Activated CD8-positive, alpha-beta memory T cell treated with anti-CD3 and anti-CD28 coated beads, Interleukin-2, amount 50 U/mL, for 1 hour (primary cell): Measurements from ENCODE around the gene SELE.

ENCODE experiments used
- DNase-seq: peaks from one replicate; pipeline ENCODE4 v3.0.0-alpha.2; 2020; ENCODE audit errors: extremely low read depth

The SELE gene, protein sequence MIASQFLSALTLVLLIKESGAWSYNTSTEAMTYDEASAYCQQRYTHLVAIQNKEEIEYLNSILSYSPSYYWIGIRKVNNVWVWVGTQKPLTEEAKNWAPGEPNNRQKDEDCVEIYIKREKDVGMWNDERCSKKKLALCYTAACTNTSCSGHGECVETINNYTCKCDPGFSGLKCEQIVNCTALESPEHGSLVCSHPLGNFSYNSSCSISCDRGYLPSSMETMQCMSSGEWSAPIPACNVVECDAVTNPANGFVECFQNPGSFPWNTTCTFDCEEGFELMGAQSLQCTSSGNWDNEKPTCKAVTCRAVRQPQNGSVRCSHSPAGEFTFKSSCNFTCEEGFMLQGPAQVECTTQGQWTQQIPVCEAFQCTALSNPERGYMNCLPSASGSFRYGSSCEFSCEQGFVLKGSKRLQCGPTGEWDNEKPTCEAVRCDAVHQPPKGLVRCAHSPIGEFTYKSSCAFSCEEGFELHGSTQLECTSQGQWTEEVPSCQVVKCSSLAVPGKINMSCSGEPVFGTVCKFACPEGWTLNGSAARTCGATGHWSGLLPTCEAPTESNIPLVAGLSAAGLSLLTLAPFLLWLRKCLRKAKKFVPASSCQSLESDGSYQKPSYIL

GRCh38 chr1:169733924-169734323 lies at the start of gene SELE:
SELE (minus strand) TSS chr1:169734079; CDS start chr1:169733612, 467 bp downstream.
- DNase-seq = no peak

DNA sequence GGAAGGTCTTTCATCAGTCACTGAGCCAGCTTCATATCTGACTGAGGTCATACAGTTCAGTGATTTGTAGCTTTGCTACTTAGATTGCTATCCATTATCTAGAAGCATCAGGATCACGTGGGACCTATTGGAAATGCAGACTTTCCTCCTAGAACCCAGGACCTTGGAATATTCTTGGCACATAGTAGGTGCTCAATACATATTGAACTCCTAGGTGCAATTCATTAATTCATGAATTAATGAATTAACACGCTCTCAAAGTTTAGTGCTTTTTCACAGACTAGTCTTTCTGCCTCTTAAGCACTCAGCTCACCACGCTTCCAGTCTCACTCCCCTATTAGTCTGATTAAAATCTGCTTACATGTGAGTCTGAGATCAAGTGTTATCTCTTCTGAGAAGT lies 48.7 kb upstream of the SELE start:
- no peak for DNase-seq

DNA sequence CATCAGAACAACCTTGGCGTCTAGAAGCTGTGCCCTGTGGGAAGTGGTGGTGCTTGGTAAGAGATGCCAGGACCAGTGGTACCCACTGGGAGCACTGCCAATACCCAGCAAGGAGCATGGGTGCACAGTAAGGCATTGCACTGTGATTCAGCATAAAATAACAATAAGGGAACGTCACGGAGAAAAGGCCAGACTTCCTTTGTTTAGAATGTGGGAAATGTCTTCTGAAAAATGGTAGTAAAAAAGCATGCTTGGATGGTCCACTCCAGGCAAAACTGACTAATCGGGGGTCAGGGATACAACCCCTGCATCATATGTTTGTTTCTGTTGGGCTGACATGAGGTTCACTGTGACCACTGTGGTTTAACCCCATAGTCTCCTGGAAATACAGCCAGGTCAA lies 46.1 kb upstream of the SELE start:
- no peak for DNase-seq

GRCh38 chr1:169779150-169779549 lies 45.3 kb upstream of the SELE start:
- DNase-seq = no peak

DNA sequence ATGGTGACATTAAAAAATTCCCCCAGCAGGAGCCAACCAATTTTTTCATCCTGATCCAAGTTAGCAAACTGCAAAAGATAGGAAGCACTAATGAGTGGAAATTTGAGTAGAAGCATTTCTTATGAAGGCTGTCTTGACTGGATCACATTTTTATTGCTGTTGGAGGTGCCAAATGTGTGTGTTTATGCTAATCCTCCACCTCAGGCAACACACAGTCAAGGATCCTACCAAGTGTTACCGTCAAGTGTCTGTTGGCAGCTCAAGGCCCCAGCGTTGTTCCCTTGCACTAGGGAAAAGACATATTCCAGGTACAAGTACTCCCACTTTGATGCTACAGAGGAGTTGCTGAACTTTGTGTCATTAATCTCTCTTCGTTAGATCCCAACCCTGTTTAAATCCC lies 42.6 kb upstream of the SELE start:
- DNase-seq = no peak

GRCh38 chr1:169768161-169768560 lies 34.3 kb upstream of the SELE start:
- DNase-seq = no peak

DNA sequence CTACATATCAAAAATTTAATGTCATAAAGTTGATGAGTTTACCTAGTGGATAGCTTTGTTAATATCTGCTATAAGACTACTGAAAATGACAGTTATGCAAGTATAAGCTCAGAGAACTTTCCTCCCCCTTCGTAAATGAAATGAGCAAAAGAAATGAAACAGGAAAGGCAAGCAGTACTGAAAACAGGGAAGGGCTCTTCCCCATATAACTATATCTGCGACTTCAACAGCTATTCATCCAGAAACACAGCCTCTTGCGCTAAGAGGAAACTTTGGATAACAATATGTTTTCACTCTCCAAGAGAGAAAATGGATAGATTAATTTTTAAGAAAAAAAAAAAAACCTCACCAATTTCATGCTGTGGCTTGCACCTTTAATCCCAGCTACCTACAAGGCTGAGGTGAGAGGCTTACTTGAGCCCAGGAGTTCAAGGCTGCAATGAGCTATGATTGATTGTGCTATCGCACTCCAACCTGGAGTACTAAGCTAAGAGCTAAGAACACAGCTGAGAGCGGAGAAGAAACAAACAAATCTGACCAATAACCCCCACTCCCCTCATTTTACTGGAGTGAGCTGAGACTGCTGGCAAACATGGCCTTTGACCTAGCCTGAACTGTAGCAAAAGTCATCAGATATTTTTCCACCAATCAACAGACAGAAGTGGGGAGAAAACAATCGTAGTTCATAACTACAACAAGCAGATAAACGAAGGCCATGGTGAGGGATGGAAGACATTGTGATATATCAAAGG lies 31.9 kb upstream of the SELE start:
- no peak for DNase-seq

DNA sequence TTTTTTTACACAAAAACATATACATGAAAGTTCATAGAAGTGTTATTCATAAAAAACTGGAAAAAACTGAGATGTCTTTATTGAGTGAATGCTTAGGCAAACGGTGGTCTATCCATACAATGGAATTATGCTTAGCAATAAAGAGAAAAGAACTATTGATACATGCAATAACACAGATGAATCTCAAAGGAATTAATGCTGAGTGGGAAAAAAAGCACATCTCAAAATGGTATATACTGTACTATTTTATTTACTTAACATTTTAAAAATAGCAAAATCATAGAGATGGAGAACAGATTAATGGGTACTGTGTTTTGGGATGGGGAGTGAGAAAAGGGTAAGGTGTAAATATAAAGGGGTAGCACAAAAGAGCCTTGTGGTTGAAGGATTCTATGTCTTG lies 31.0 kb upstream of the SELE start:
- DNase-seq = no peak

GRCh38 chr1:169762699-169763098 lies 28.8 kb upstream of the SELE start:
- no peak for DNase-seq

GRCh38 chr1:169759038-169759437 lies 25.2 kb upstream of the SELE start:
- no peak for DNase-seq

DNA sequence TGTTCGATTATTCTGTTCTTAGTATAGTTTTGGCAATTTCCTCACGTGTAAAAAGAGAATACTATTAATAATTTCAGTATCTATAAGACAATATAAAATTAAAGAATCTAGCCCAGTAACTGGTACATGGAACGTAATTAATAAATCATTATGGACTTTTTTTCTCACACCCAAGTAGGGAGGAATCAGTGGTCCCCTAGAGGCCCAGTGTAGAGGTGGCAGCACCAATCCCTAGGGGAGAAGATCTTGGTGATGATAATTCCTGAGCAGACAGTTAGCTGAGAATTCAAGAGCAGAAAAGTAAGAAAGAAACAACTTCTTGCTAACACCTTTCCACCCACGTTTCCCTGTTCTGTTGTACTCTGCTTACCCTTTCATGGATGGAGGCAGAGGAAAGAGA lies 19.7 kb upstream of the SELE start:
- DNase-seq = no peak

- DNase-seq = no peak
These were observed 16.2 kb upstream of the SELE start for GRCh38 chr1:169750041-169750440.

DNA sequence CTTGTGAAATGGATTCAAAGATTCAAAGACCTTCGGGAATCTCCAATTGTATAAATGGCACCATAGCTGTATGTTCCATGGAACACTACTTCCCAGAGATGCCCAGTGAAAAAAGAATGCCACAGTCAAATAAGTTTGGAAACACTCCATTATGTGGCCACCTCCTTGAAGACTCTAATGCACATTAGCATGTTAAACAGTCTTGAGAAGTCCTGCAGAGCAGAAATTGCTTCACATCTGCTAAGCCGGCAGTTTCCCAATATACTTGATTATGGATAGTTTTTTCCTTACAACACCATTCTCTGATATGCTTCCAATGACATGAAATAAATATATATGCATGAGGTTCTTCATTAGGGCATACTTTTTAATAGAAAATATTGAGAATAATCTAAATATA lies 12.7 kb upstream of the SELE start:
- DNase-seq = no peak

DNA sequence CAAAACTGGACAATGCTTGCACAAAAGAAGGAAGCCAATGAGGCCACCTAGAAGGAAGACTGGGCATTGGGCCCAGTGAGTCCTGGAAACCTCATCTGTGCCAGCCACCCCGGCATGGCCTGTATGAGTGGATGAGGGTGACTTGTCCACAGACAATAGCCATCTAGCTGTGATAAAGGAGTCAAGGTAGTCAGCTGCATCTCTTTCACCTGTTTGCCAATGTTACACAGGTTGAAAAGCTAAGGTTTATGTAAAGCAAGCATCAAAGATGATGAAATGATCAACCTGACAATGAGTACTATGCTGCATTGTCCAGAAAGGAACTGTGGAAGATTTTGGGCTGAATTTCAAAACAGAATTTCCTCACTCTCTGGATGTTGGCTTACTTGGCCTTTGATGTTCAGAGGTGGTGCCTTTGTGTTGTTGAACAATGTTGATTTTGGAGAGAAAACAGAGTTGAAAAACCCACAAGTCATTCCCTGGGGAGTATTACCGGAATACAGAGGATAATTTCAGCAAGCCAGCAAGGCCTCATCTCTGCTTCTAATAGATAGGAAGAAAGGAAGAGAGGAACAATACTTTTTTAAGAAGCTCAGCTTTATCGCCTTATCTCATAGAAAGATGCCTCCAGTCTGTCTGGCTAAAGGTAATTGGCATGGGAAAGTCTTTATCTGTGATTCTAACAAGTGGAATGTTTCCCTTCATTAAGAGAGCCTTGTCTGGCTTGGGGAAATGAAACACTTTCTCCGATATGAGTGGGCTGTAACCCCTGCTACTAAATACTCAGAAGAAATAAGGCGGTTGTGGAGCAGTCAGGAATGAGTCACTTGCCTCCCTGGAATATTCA lies 11.4 kb upstream of the SELE start:
- DNase-seq = no peak

- DNase-seq = no peak
These were observed 8.0 kb upstream of the SELE start for GRCh38 chr1:169741666-169742394.

GRCh38 chr1:169739980-169740379 lies 6.1 kb upstream of the SELE start:
- no peak for DNase-seq

DNA sequence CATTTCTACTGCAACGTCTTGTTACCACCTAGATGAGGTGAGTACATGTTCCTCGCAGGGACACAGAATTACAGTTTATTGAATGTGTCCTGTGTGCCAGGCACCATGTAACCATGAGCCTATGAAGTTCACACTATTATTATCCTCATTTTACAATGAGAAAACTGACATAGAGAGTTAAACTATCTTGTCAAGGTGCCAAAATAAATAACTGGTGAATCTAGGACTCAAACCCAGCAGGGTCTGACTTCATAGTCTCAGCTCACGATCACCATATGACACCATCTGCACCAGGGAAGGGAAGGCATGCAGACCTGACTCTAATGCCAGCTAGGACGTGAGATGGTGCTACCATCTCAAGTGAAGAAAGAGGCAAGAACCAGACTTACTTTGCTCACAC lies 2.4 kb downstream of the SELE start:
- DNase-seq = no peak

DNA sequence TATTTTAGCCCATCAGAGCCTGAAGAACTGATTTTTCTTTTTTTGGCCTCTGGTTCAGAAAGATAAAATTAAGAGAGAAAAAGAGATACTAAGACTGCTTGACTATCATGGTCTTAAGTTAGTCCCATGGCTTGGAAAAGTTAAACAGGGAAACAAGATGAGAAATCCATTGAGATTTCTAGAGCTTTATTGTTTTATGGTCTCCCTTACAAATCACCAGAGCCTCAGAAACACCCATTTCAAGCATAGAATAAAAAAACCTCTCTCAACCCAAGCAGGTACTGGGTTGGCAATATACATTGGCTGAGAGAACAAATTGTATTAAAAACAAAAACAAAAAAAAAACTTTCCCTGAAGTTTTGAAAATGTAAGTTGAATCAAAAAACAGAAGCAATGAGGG lies 3.9 kb downstream of the SELE start:
- DNase-seq = no peak

DNA sequence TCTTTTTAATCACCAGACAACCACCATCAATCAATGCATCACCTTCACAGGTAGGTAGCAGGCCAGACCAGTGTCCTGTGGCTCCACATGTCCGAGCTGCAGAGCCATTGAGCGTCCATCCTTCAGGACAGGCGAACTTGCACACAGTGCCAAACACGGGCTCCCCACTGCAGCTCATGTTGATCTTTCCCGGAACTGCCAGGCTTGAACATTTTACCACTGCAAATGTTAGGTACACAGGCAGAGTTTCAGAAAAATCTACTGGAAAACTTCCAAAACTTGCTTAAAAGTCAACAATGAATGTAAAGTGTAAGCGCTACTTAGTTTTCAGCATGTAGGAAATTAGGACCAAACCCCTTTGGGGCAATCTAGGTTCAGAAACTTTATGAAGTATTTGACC lies 6.6 kb downstream of the SELE start:
- no peak for DNase-seq

- DNase-seq = no peak
These were observed 7.0 kb downstream of the SELE start for GRCh38 chr1:169726851-169727250.

- DNase-seq = no peak
These were observed 7.9 kb downstream of the SELE start for GRCh38 chr1:169725930-169726329.
